Measurements from ENCODE around the gene FLYWCH2.
"Not testable (repeated sequence)": the region's sequence is repeated elsewhere in the genome, so short reads cannot be mapped to it uniquely, and the experiment has no call there.

The FLYWCH2 gene

DNA sequence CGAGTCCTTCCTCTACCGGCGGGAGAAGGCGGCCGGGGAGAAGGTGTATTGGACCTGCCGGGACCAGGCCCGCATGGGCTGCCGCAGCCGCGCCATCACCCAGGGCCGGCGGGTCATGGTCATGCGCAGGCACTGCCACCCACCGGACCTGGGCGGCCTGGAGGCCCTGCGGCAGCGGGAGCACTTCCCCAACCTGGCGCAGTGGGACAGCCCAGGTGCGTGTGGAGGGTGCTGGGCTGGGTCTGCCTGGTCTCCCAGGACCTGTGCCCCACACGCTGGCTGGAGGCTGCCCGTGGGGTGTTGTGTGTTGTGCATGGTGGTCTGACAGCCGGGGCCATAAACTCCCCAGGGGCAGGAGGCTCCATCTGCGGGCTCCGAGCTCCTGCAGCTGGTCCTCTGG lies 54.2 kb downstream of the FLYWCH2 start:
- DNase-seq (ENCODE audit: low read depth, low spot score): no peak

DNA sequence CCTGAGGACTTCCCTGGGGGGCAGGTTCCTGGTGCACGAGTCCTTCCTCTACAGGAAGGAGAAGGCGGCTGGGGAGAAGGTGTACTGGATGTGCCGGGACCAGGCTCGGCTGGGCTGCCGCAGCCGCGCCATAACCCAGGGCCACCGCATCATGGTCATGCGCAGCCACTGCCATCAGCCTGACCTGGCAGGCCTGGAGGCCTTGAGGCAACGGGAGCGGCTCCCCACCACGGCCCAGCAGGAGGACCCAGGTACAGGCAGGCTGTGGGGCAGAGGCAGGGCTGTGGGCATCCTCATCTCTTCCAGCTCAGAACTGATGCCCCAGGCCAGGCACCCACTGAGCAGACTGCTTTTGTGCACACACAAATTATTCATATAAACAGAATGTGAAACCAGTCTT lies 55.2 kb downstream of the FLYWCH2 start:
- no peak for DNase-seq (ENCODE audit: low read depth, low spot score)

DNA sequence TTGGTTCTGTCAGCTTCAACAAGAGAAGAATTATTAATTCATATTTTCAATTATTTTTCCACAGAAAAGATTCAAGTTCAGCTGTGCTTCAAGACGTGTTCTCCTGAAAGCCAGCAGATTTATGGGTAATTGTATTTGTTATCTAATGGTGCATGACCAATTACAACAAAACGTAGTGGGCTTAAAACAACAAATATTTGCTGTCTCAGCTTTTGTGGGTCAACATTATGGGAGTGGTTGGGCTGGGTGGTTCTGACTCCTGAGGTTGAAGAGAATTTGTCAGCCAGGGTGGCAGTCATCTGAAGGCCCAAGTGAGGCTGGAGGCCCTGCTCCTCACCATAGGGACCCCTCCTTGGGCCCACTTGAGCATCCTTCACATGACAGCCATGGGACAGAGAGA lies 57.0 kb downstream of the FLYWCH2 start:
- no peak for DNase-seq (ENCODE audit: low read depth, low spot score)

DNA sequence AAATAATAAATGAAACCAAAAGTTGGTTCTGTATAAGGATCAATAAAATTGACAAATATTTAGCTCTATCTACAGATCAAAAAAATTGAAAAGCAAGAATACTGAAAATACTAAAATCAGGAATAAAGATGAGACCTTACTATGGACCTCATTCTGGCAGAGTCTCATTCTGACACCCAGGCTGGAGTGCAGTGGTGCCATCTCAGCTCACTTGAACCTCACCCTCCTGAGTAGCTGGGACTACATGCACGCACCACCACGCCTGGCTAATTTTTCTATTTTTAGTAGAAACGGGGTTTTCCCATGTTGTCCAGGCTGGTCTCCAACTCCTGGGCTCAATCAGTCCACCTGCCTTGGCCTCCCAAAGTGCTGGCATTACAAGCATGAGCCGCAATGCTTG lies 59.0 kb downstream of the FLYWCH2 start:
- no peak for DNase-seq (ENCODE audit: low read depth, low spot score)

DNA sequence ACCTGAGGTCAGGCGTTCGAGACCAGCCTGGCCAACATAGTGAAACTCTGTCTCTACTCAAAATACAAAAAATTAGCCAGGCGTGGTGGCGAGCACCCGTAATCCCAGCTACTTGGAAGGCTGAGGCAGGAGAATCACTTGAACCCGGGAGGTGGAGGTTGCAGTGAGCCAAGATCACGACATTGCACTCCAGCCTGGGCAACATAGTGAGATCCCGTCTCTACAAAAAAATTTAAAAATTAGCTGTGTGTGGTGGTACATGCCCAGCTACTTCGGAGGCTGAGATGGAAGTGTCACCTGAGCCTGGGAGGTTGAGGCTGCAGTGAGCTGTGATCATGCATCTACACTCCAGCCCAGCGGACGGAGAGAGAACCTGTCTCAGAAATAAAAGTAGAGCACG lies 60.7 kb downstream of the FLYWCH2 start:
- not testable (repeated sequence) for DNase-seq (ENCODE audit: low read depth, low spot score)

DNA sequence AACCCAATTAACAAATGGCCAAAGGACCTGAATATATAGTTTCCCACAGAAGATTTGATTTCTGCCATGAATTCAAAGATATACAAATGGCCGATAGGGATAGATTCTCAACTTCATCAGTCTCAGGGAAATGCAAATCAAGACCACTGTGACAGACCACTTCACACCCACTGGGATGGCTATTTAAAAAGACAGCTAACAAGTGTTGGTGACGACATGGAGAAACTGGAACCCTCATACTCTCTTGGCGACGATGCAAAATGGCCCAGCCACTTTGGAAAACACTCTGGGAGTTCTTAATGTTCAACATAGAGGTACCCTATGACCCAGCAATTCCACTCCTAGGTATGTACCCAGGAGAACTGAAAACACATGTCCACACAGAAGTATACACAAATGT lies 63.6 kb downstream of the FLYWCH2 start:
- no peak for DNase-seq (ENCODE audit: low read depth, low spot score)
